K562 (cell line): ENCODE measurements around the gene FAM111B. TPM values are rescaled to one million over a fixed set of nuclear protein-coding genes. Genes with fewer than 3 reads are reported as not detected.

ENCODE experiments used
- CAMTA2 ChIP-seq: fragments of 250-450 bp; sonication (Bioruptor Pico); conservative IDR thresholded peaks from 2 replicates; pipeline ENCODE4 v1.5.1; 2022
- CEBPB ChIP-seq: fragments of 450-650 bp; IDR thresholded peaks from 2 replicates; pipeline ENCODE4 v1.6.1; 2016; ENCODE audit warnings: missing genetic modification characterization, missing compliant biosample characterization
- CHCHD3 ChIP-seq: fragments of 250-450 bp; sonication (Bioruptor Pico); IDR thresholded peaks from 2 replicates; pipeline ENCODE4 v2.1.2; 2022; ENCODE audit warnings: mild to moderate bottlenecking
- CHD1 ChIP-seq: fragments of 200-600 bp; sonication (generic); IDR thresholded peaks from one replicate; pipeline ENCODE4 v1.6.1; 2012; ENCODE audit warnings: mild to moderate bottlenecking, moderate library complexity, low read length, inconsistent platforms
- FOSL1 ChIP-seq: fragments of 200-800 bp; sonication (Bioruptor generic); conservative IDR thresholded peaks from 2 replicates; pipeline ENCODE4 v1.6.1; 2016; ENCODE audit warnings: missing genetic modification characterization, missing compliant biosample characterization
- FOXJ3 ChIP-seq: sonication (generic); formaldehyde crosslinking; IDR thresholded peaks from 2 replicates; pipeline ENCODE4 v1.4.0; 2020; ENCODE audit warnings: mild to moderate bottlenecking, missing genetic modification reagents
- FOXK2 ChIP-seq, 2 experiments: fragments of 450-650 bp; IDR thresholded peaks in 1 of 2; conservative IDR thresholded peaks in 1 of 2; 2 replicates each; pipeline ENCODE4 v1.6.1; 2016; ENCODE audit warnings: low read depth in 2 of 2, mild to moderate bottlenecking in 1 of 2
- ILK ChIP-seq: fragments of 450-650 bp; IDR thresholded peaks from 2 replicates; pipeline ENCODE4 v1.6.1; 2016; ENCODE audit warnings: missing genetic modification characterization, low read depth, mild to moderate bottlenecking, missing compliant biosample characterization, moderate library complexity, borderline replicate concordance
- MEF2A ChIP-seq: IDR thresholded peaks from 2 replicates; pipeline ENCODE4 v1.6.1; 2011; ENCODE audit warnings: low read depth, mild to moderate bottlenecking, low read length, moderate library complexity; ENCODE audit not compliant: control insufficient read depth
- MEIS2 ChIP-seq: fragments of 450-650 bp; IDR thresholded peaks from 2 replicates; pipeline ENCODE4 v1.6.1; 2014; ENCODE audit warnings: mild to moderate bottlenecking; ENCODE audit not compliant: partially characterized antibody
- NEUROD1 ChIP-seq: fragments of 150-350 bp; IDR thresholded peaks from 2 replicates; pipeline ENCODE4 v1.6.1; 2014; ENCODE audit warnings: borderline replicate concordance, low read length, low read depth; ENCODE audit not compliant: partially characterized antibody
- NFXL1 ChIP-seq: fragments of 450-650 bp; formaldehyde crosslinking; IDR thresholded peaks from 2 replicates; pipeline ENCODE4 v1.4.0; 2021; ENCODE audit warnings: mild to moderate bottlenecking
- PCBP1 ChIP-seq: fragments of 200-400 bp; formaldehyde crosslinking; IDR thresholded peaks from 2 replicates; pipeline ENCODE4 v1.6.1; 2018; ENCODE audit warnings: mild to moderate bottlenecking, low read depth, low read length; ENCODE audit not compliant: poor library complexity, severe bottlenecking
- PHTF2 ChIP-seq: fragments of 250-450 bp; sonication (Bioruptor Pico); IDR thresholded peaks from 2 replicates; pipeline ENCODE4 v1.5.0; 2021; ENCODE audit warnings: mild to moderate bottlenecking
- SOX6 ChIP-seq: fragments of 450-650 bp; IDR thresholded peaks from 2 replicates; pipeline ENCODE4 v1.6.1; 2014; ENCODE audit warnings: mild to moderate bottlenecking
- SPI1 ChIP-seq: IDR thresholded peaks from 2 replicates; pipeline ENCODE4 v1.6.1; 2011; ENCODE audit warnings: low read depth, low read length, control low read depth, borderline replicate concordance
- SREBF2 ChIP-seq: sonication (generic); formaldehyde crosslinking; IDR thresholded peaks from 2 replicates; pipeline ENCODE4 v1.4.0; 2020; ENCODE audit warnings: mild to moderate bottlenecking, missing genetic modification reagents
- SRF ChIP-seq, 2 experiments: fragments of 250-450, 450-650 bp in 1 of 2; sonication (Bioruptor Pico) in 1 of 2; sonication (generic) in 1 of 2; formaldehyde crosslinking; IDR thresholded peaks; 2 replicates each; pipeline versions ENCODE4 v1.5.0 to v1.5.1; 2020 to 2022; ENCODE audit warnings: mild to moderate bottlenecking in 1 of 2, missing genetic modification reagents in 1 of 2
- SRSF3 ChIP-seq: fragments of 200-400 bp; formaldehyde crosslinking; IDR thresholded peaks from 2 replicates; pipeline ENCODE4 v1.6.1; 2016; ENCODE audit warnings: mild to moderate bottlenecking, low read length, moderate library complexity; ENCODE audit not compliant: insufficient read depth
- SRSF7 ChIP-seq: fragments of 200-400 bp; formaldehyde crosslinking; optimal IDR thresholded peaks from 2 replicates; pipeline ENCODE3; 2017; ENCODE audit warnings: mild to moderate bottlenecking, low read depth, low read length
- ZBTB1 ChIP-seq: sonication (generic); formaldehyde crosslinking; IDR thresholded peaks from 2 replicates; pipeline ENCODE4 v1.8.1; 2023; ENCODE audit warnings: missing genetic modification reagents, low read depth, mild to moderate bottlenecking, borderline replicate concordance
- ZNF146 ChIP-seq: IDR thresholded peaks from one replicate; pipeline ENCODE4 v1.6.1; 2018; ENCODE audit warnings: missing compliant biosample characterization; ENCODE audit not compliant: unreplicated experiment
- ZNF778 ChIP-seq: fragments of 450-650 bp; formaldehyde crosslinking; IDR thresholded peaks from 2 replicates; pipeline ENCODE4 v1.4.0; 2020; ENCODE audit warnings: mild to moderate bottlenecking, moderate library complexity
- polyA plus RNA-seq, 8 experiments: library from polyadenylated mRNA; depleted of rRNA in 4 of 8; stranded (reverse) in 5 of 8; unstranded in 3 of 8; fragments of >200 nt; fragmentation: Nextera tagmentation in 2 of 8; fragmentation: Illumina TruSeq in 1 of 8; extraction: Ambion mirVana in 2 of 8; extraction: Trizol in 1 of 8; gene quantifications; 2 replicates each; pipeline versions ENCODE4 v1.2.1 to v1.2.3, GENCODE V29; 2011 to 2014; ENCODE audit warnings: inconsistent platforms in 1 of 8, missing spikeins in 1 of 8
- total RNA-seq, 7 experiments: library from RNA; depleted of rRNA in 6 of 7; stranded (reverse); fragments of >200 nt in 6 of 7; fragmentation: Illumina TruSeq in 2 of 7; extraction: Trizol in 2 of 7; gene quantifications; 2 replicates each; pipeline versions ENCODE4 v1.2.1 to v1.2.3, GENCODE V29; 2011 to 2021; ENCODE audit warnings: low replicate concordance in 1 of 7
- TF ChIP-seq, protein P1 (sequence below), 3 experiments: fragments of 200-800 bp in 1 of 3; fragments of 250-450 bp in 1 of 3; fragments of 450-650 bp in 1 of 3; sonication (Bioruptor Pico) in 1 of 3; sonication (Bioruptor generic) in 1 of 3; formaldehyde crosslinking in 1 of 3; IDR thresholded peaks; 2 replicates each; pipeline versions ENCODE4 v1.6.1 to v1.8.0; 2016 to 2022; ENCODE audit warnings: mild to moderate bottlenecking in 2 of 3, missing genetic modification characterization in 2 of 3, missing compliant biosample characterization in 1 of 3, moderate library complexity in 1 of 3
- TF ChIP-seq, protein P2 (sequence below): sonication (generic); IDR thresholded peaks from 2 replicates; pipeline ENCODE4 v1.6.1; 2016

The FAM111B gene
- total and polyA plus RNA-seq, 9 of the 15 experiments (the other 6 are each of a cell fraction or from before 2014, with no cell fraction given) = 0.01 to 0.33 (median 0.06) TPM; not detected in 5

DNA sequence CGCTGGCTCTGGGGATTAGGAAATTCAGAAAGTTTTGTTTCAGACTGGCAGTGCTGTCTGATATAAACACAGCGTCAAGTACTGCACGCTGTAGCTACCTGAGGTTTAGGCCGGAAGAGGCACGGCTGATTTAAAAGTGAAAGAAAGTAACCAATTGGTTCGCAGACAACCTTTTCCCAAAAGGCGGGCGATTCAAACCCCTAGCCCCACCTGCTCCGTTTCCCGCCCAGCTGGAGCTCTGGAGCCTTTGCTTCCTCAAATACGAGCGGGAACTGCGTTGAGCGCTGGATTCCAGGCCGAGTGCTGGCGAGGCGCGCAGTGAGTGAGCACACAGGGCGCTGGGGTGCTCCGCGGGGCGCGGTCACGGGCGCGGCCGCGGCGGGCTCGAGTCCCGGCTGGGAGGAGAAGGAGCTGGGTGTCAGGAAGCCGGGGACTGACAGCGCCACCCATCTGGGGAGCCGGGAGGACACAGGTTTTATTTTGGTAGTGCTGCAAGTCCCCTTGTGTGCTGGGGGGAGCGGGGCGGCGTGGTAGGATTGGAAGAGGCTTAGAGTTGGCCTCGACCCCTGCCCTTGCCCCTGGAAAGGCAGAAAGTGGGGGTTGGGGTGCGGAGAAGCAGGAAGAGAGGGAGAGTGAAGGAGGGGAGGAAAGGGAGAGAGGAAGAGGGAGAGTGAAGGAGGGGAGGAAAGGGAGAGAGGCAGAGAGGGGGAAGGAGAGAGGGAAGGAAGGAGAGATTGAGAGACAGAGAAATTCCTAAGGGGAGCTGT lies 37.7 kb downstream of the FAM111B start (continued):
- TF ChIP-seq SRF (CRISPR knock-in tag; IDR thresholded peaks at IDR 0.05) (no peak), SRSF7 (no peak), PHTF2 (CRISPR knock-in tag) (no peak), CHD1 (no peak), SRSF3 (no peak), SPI1 (no peak), SOX6 (peak; percentile 62), ZNF146 (no peak), MEF2A (no peak), CEBPB (no peak), NFXL1 (CRISPR knock-in tag) (no peak), MEIS2 (peak; percentile 26), NEUROD1 (peak; percentile 43), SREBF2 (CRISPR knock-in tag) (peak; percentile 58; the same call in 1 of the 2 replicates), ZNF778 (no peak), CHCHD3 (CRISPR knock-in tag) (no peak), FOSL1 (no peak; the same call in 1 of the 2 replicates), FOXJ3 (CRISPR knock-in tag) (peak; percentile 54; the same call in 1 of the 2 replicates), CAMTA2 (CRISPR knock-in tag) (no peak), PCBP1 (no peak), FOXK2 (conservative IDR thresholded peaks at IDR 0.05 in 1 of 2, IDR thresholded peaks at IDR 0.05 in 1 of 2; ENCODE audit: low read depth in 2 of 2) (peak; percentile 76 to 82), ILK (tag) (no peak), ZBTB1 (CRISPR knock-in tag) (peak; percentile 94)
- TF ChIP-seq, protein P1, sequence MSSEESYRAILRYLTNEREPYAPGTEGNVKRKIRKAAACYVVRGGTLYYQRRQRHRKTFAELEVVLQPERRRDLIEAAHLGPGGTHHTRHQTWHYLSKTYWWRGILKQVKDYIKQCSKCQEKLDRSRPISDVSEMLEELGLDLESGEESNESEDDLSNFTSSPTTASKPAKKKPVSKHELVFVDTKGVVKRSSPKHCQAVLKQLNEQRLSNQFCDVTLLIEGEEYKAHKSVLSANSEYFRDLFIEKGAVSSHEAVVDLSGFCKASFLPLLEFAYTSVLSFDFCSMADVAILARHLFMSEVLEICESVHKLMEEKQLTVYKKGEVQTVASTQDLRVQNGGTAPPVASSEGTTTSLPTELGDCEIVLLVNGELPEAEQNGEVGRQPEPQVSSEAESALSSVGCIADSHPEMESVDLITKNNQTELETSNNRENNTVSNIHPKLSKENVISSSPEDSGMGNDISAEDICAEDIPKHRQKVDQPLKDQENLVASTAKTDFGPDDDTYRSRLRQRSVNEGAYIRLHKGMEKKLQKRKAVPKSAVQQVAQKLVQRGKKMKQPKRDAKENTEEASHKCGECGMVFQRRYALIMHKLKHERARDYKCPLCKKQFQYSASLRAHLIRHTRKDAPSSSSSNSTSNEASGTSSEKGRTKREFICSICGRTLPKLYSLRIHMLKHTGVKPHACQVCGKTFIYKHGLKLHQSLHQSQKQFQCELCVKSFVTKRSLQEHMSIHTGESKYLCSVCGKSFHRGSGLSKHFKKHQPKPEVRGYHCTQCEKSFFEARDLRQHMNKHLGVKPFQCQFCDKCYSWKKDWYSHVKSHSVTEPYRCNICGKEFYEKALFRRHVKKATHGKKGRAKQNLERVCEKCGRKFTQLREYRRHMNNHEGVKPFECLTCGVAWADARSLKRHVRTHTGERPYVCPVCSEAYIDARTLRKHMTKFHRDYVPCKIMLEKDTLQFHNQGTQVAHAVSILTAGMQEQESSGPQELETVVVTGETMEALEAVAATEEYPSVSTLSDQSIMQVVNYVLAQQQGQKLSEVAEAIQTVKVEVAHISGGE (CRISPR knock-in tag; IDR thresholded peaks at IDR 0.05) = no peak
- TF ChIP-seq, protein P2, sequence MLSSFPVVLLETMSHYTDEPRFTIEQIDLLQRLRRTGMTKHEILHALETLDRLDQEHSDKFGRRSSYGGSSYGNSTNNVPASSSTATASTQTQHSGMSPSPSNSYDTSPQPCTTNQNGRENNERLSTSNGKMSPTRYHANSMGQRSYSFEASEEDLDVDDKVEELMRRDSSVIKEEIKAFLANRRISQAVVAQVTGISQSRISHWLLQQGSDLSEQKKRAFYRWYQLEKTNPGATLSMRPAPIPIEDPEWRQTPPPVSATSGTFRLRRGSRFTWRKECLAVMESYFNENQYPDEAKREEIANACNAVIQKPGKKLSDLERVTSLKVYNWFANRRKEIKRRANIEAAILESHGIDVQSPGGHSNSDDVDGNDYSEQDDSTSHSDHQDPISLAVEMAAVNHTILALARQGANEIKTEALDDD = no peak
